Bronchial epithelial cell (primary cell): ENCODE data around the gene ABCC10. TPM values are rescaled to one million over a fixed set of nuclear protein-coding genes. Genes with fewer than 3 reads are reported as not detected.
"Not testable (repeated sequence)": the region's sequence is repeated elsewhere in the genome, so short reads cannot be mapped to it uniquely, and the experiment has no call there.

Experiments
- DNase-seq: peaks from one replicate; pipeline ENCODE4 v3.0.0-alpha.2; 2010; ENCODE audit warnings: low read depth
- FAIRE-seq: peaks from 2 replicates; lab custom pipeline; 2011; peaks lifted over from hg19 to GRCh38; lab: Jason Lieb, UNC
- H3K27me3 ChIP-seq: 2 replicates; pipeline ENCODE4 v1.5.1; 2011; ENCODE audit warnings: low read length; ENCODE audit not compliant: control insufficient read depth, insufficient read depth
- H3K36me3 ChIP-seq: 2 replicates; pipeline ENCODE4 v1.5.1; 2011; ENCODE audit warnings: low read length; ENCODE audit not compliant: control insufficient read depth, insufficient read depth
- H3K4me3 ChIP-seq: 2 replicates; pipeline ENCODE4 v1.5.1; 2011; ENCODE audit warnings: mild to moderate bottlenecking, low read depth, low read length, control low read depth
- total RNA-seq: library from RNA; depleted of rRNA; stranded (reverse); fragments of >200 nt; gene quantifications from 2 replicates; pipeline ENCODE4 v1.2.1, GENCODE V29; 2014
- TF ChIP-seq, protein P1 (sequence below): IDR thresholded peaks from 2 replicates; pipeline ENCODE4 v1.5.1; 2011; ENCODE audit warnings: mild to moderate bottlenecking, moderate library complexity, low read length, control low read depth, inconsistent platforms; ENCODE audit not compliant: insufficient read depth, severe bottlenecking

Gene ABCC10
- total RNA-seq, 1 donor from 2014 or later = 9.7 TPM

DNA sequence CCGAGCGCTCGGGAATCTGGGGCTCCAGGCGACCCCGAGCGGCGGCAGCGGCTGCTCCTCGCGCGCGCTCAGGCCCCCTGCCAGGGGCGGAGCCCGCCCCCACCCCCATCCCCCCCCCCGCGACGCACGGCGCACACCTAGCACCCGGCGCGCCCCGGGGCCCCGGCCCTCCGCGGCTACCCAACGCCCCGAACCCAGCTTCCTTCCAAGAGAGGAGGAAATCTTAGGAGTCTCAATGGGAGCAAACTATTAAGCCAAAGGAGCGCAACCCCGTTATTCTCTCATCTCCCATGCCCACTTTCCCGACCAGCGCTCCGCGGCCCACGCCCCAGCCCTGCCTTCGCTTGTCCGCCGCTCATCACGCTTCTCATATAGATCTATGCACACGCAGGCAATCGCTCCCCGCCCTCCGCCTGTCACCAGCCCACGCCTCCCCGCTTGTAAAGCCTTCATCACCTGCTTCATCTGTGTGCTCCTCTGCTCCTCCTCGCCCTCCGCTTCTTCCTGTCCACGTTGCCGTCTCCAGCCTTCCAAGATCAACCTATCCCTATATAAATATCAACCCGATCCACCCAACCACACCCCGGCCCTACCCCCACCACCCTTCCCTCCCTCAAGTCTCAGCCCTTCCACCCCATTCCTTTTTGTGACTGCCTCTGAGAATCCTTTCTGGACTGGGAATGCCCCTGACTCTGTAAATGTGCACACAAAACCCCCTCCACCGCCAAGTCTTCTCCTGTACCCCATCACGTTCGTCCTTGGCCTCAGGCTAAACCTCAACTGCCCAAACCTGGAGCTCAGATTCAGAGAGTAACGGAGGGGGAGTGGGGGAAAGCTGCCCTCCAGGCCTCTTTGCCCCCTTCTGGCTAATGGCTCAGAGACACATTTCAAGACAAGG lies 28.4 kb downstream of the ABCC10 start, which contains the start of gene DLK2:
Gene DLK2, minus strand, starts transcription at position 18 of the 898 bp plus-strand sequence. CDS start 723 bp downstream, outside the sequence.
- FAIRE-seq (no peak), DNase-seq (peak; percentile 46)
- TF ChIP-seq, protein P1, sequence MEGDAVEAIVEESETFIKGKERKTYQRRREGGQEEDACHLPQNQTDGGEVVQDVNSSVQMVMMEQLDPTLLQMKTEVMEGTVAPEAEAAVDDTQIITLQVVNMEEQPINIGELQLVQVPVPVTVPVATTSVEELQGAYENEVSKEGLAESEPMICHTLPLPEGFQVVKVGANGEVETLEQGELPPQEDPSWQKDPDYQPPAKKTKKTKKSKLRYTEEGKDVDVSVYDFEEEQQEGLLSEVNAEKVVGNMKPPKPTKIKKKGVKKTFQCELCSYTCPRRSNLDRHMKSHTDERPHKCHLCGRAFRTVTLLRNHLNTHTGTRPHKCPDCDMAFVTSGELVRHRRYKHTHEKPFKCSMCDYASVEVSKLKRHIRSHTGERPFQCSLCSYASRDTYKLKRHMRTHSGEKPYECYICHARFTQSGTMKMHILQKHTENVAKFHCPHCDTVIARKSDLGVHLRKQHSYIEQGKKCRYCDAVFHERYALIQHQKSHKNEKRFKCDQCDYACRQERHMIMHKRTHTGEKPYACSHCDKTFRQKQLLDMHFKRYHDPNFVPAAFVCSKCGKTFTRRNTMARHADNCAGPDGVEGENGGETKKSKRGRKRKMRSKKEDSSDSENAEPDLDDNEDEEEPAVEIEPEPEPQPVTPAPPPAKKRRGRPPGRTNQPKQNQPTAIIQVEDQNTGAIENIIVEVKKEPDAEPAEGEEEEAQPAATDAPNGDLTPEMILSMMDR = no peak
- no peaks in the 10 kb centered on the region for H3K27me3 ChIP-seq
- H3K36me3 ChIP-seq = peaks cover 2% of the 10 kb centered on the region
- peak within 1 kb of the TSS; percentile 52 for H3K4me3 ChIP-seq

DNA sequence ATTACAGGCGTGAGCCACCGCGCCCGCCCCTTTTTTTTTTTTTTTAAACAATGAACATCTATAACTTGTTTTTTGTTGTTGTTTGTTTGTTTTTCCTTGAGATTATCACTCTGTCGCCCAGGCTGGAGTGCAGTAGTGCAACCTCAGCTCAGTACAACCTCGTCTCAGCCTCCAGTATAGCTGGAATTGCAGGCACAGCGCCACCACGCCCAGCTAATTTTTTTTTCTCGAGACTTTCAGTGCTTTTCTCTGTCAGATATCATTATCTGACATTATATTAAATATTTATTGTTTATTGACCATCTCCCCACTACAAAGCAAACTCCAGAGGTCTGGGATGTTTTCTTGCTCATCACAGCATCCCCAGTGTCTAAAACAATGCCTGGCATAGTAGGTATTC lies 30.3 kb downstream of the ABCC10 start:
- FAIRE-seq = no peak
- no peaks in the 10 kb centered on the region for H3K27me3 ChIP-seq
- TF ChIP-seq, protein P1 = no peak
- DNase-seq = no peak
- no peak overlapping the region for H3K4me3 ChIP-seq
- no peaks in the 10 kb centered on the region for H3K36me3 ChIP-seq

DNA sequence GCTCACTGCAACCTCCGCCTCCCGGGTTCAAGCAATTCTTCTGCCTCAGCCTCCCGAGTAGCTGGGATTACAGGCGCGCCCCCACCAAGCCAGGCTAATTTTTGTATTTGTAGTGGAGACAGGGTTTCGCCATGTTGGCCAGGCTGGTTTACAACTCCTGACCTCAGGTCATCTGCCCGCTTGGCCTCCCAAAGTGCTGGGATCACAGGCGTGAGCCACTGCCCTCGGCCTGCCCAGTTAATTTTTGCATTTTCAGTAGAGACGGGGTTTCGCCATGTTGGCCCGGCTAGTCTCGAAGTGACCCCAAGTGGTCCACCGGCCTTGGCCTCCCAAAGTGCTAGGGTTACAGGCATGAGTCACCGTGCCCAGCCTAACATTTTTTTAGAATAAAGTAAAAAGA lies 30.8 kb downstream of the ABCC10 start:
- not testable (repeated sequence) for H3K4me3 ChIP-seq, H3K27me3 ChIP-seq, H3K36me3 ChIP-seq, DNase-seq, FAIRE-seq

DNA sequence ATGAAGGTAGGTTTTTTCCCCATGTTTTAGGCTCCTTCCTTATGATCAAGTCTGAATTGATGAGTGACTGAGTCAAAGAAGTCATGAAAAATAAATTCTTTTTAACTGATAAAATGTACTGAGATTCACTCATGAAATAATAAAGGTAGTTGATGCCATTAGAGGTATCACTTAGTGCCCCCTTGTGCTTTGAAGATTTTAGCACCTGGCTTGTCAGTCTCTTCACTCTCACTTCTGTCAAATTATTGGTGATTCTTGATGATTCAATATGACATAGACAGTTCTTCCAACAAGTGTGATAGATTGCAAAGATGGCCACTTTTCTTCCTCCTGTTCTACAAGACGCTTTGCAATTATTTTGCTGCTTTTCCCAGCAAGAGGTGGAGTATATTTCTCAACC lies 32.2 kb downstream of the ABCC10 start:
- DNase-seq (no peak), FAIRE-seq (no peak)
- Histone ChIP-seq H3K4me3 (no peak overlapping the region), H3K36me3 (no peaks in the 10 kb centered on the region), H3K27me3 (no peaks in the 10 kb centered on the region)
- TF ChIP-seq, protein P1 = no peak

DNA sequence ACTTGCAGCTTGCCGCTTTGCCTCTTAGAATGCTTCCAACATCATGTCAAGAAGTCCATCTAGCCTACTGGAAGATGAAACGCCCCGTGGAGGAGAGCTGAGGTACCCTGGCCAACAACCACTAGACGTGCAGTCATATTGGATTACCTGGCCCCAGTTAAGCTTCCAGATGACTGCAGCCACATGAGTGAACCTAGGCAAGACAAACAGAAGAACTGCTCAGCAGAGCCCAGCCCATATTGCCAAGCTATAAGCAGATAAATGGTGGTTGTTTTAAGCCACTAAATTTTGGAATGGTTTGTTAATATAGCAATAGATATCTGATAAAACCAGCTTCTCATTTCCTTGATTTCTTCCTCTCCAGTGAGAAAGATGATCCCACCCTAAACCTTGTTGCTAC lies 32.7 kb downstream of the ABCC10 start:
- FAIRE-seq (no peak), DNase-seq (no peak)
- no peak overlapping the region for H3K4me3 ChIP-seq
- H3K27me3 ChIP-seq = no peaks in the 10 kb centered on the region
- TF ChIP-seq, protein P1 = no peak
- no peaks in the 10 kb centered on the region for H3K36me3 ChIP-seq

DNA sequence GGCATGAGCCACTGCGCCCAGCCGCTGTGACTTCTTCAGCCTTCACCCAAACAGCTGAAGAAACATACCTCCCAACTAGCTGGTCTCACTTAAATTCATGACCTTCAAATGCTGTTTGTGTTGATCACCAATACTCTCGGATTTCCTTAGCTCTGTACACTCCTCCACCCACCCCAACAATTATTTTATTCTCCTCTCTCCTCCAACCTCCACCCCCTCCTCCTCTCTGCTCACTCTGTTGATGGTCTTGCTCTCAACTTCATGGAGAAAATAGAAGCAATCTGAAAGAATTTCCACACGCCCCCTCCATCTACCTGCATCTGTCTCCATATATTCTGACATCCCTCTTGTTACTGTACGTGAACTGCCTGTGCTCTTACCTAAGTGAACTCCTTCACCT lies 34.6 kb downstream of the ABCC10 start:
- no peak for DNase-seq
- no peak for FAIRE-seq
- H3K36me3 ChIP-seq = no peaks in the 10 kb centered on the region

More for the DNA sequence above, 34.6 kb downstream of the ABCC10 start:
- TF ChIP-seq, protein P1 = no peak
- no peaks in the 10 kb centered on the region for H3K27me3 ChIP-seq
- no peak overlapping the region for H3K4me3 ChIP-seq
